HG03378 (cell line): Measurements from ENCODE around the gene MAGEA8.
"Not testable (repeated sequence)": the region's sequence is repeated elsewhere in the genome, so short reads cannot be mapped to it uniquely, and the experiment has no call there.

Experiments used
- ATAC-seq: cut with Tn5 transposase; IDR thresholded peaks from one replicate; pipeline ENCODE4 v1.9.1; 2021; ENCODE audit warnings: mild to moderate bottlenecking, moderate library complexity; ENCODE audit not compliant: unreplicated experiment

MAGEA8 gene

DNA sequence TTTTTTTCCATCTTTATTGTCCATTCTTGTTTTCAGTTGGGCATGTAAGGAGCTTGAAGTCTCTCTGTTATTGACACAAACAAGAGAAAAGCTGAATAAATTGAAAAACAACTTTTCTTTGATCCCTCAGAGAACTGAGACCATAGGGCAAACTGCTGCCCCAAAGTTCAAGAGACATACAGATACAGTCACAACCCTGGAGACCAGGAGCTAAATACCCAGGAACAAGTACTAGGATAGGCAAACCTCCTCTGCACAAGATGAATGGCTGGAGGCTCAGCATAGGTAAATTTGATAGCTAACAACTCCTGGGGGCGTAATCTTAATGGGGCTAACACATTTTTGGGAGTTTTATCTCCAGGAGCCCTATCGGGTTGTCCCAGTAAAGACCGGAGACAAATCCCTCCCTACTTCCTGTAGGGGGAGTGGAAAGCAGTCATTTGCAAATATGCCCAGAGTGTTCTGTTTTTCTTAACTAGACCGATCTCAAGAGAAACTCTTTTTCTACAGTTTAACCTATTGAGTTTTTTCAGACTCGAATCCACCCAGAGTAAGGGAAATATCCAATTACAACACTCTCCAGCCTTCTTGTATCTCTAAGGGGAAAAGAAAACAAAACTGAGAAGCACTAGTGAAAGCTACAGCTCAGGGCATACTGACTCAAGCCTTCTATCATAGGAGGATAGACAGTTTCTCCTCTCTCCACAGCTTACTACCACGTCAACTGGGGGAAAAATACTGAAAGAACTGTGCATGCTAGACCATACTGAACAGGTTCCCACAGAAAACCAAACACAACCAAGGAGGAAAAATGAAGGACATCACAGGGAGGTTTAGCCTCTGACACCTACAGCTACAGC is 23.1 kb downstream of the MAGEA8 start:
- ATAC-seq, result peak; percentile 62

DNA sequence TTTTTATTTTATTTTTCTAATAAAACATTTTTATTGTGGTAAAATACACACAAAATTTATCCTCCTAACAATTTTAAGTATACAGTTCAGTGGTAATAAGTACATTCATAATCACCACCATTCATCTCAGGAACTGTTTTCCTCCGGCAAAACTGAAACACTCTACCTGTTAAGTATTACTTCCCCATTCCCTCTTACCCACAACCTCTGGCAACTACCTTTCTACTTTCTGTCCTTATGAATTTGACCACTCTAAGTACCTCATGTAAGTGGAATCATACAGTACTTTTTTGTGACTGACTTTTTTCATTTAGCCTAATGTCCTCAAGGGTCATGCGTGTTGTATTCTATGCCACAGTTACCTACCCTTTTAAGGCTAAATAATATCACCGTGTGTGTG is 27.3 kb downstream of the MAGEA8 start:
- ATAC-seq, result peak; percentile 70

DNA sequence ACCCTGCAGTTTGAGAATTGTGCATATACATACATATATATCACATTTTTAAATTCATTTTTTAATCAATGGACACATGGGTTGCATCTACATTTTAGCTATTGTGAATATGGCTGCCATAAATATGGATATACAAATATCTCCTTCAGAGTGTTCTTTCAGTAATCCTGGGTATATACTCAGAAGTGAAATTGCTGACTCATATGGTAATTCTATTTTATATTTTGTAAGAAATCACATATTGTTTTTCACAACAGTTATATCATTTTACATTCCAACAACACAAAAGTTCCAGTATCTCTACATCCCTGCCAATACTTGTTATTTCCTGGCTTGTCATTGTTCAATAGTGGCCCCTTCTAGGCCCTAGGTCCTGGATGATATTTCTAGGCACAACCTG is 27.7 kb downstream of the MAGEA8 start:
- no peak for ATAC-seq

GRCh38 chrX:149909324-149910177 is 28.6 kb downstream of the MAGEA8 start:
- ATAC-seq, result no peak

DNA sequence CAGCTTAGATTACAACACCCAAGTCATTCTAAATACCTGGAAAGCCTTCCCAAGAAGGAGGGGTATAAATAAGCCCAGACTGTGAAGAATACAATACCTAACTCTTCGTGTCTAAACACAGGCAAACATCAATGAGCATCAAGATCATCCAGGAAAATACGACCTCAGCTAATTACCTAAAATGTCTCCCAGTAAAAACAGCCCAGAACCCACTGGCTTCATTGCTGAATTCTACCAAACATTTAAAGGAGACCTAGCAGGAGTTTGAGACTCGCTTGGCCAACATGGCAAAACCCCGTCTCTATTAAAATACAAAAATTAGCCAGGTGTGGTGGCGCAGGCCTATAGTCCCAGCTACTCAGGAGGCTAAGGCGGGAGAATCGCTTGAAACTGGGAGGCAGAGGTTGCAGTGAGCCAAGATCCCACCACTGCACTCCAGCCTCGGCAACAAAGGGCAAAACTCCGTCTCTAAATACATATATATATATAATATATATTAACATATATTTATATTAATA is 29.3 kb downstream of the MAGEA8 start:
- no peak for ATAC-seq

DNA sequence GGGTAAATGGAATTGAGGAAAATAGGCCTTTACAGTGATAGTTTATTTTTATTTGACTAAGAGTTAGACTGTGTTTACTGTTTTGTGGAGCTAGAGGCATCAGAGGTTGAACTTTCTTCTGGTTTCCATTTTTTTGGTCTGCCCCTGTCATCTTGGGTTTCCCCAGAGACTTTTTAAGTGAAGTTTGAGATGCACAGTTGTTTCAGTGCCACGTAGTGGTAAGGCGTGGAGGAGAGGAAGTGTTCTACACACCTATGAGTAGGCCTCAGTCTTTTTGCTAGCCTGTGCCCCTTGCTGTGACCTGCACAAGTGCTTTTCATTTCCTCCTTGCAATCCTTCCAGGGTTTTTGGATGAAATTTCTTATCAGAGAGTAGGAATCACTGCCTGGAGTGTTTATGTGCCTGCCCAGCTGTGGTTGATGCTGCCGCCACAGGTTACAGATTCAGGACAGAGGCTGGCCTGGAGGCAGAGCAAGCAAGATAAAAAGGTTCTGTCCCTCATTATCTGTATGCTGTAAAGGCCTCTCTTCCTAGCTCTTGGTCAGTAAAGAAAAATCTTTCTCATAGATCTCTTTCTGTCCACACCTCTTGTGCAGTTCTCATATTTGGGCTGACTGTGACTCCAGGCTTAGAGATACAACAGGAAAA is 35.9 kb downstream of the MAGEA8 start:
- ATAC-seq, result peak; percentile 81

DNA sequence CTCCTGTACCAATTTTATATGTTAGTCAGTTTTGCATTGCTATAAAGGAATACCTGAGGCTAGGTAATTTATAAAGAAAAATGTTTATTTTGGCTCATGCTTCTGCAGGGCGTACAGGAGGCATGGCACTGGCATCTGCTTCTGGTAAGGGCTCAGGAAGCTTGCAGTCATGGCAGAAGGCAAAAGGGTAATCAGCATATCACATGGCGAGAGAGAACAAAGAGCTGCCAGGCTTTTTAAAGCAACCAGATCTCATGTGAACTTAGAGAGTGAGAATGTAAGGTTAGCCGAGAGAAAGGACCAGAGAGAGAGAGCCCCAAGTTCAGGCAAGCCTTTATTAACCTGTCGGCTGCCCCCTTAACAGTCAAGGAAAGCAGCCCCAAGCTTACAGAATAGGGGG is 42.9 kb downstream of the MAGEA8 start:
- ATAC-seq, result not testable (repeated sequence)

- not testable (repeated sequence) for ATAC-seq
Measured at GRCh38 chrX:149924434-149924833, 43.5 kb downstream of the MAGEA8 start.

- peak; percentile 45 for ATAC-seq
Measured at GRCh38 chrX:149927245-149927963, 46.4 kb downstream of the MAGEA8 start.

- not testable (repeated sequence) for ATAC-seq
Measured at GRCh38 chrX:149927964-149928258, 46.9 kb downstream of the MAGEA8 start.

- not testable (repeated sequence) for ATAC-seq
Measured at GRCh38 chrX:149928635-149929034, 47.7 kb downstream of the MAGEA8 start.

- ATAC-seq, result not testable (repeated sequence)
Measured at GRCh38 chrX:149929400-149929799, 48.4 kb downstream of the MAGEA8 start, which contains the start of gene HSFX4. Gene HSFX4, plus strand, starts transcription at chrX:149929573. Its CDS starts 72 bp downstream, at chrX:149929645.

- ATAC-seq, result not testable (repeated sequence)
Measured at GRCh38 chrX:149931355-149931754, 50.4 kb downstream of the MAGEA8 start.

- ATAC-seq, result not testable (repeated sequence)
Measured at GRCh38 chrX:149932150-149932549, 51.2 kb downstream of the MAGEA8 start.

GRCh38 chrX:149932970-149933369 is 52.0 kb downstream of the MAGEA8 start:
- ATAC-seq, result not testable (repeated sequence)

GRCh38 chrX:149933547-149933946 is 52.6 kb downstream of the MAGEA8 start:
- not testable (repeated sequence) for ATAC-seq
